GM18909 (cell line): Measurements from ENCODE around the gene PP2D1.
"Not testable (repeated sequence)": the region's sequence is repeated elsewhere in the genome, so short reads cannot be mapped to it uniquely, and the experiment has no call there.

Experiments
- ATAC-seq: cut with Tn5 transposase; IDR thresholded peaks from one replicate; pipeline ENCODE4 v1.9.1; 2021; ENCODE audit warnings: mild to moderate bottlenecking; ENCODE audit not compliant: unreplicated experiment, poor library complexity

PP2D1 gene

GRCh38 chr3:20012164-20012563 is at the start of gene PP2D1:
Gene PP2D1, minus strand, starts transcription at chr3:20012264. Its CDS starts 192 bp downstream, at chr3:20012072.
- no peak for ATAC-seq

- ATAC-seq: peak; percentile 85
These were observed 49.1 kb upstream of the PP2D1 start for GRCh38 chr3:20060974-20061685.

- ATAC-seq: no peak
These were observed 47.9 kb upstream of the PP2D1 start for GRCh38 chr3:20059929-20060328.

- no peak for ATAC-seq
These were observed 45.6 kb upstream of the PP2D1 start for GRCh38 chr3:20057612-20058180.

- peak; percentile 25 for ATAC-seq
These were observed 44.9 kb upstream of the PP2D1 start for GRCh38 chr3:20056725-20057611.

- no peak for ATAC-seq
These were observed 43.8 kb upstream of the PP2D1 start for GRCh38 chr3:20055842-20056241.

GRCh38 chr3:20055020-20055775 is 43.1 kb upstream of the PP2D1 start:
- peak; percentile 11 for ATAC-seq

- peak; percentile 93 for ATAC-seq
These were observed 42.5 kb upstream of the PP2D1 start for GRCh38 chr3:20054549-20054987.

GRCh38 chr3:20052851-20053250 is 40.8 kb upstream of the PP2D1 start:
- no peak for ATAC-seq

- ATAC-seq: no peak
These were observed 39.2 kb upstream of the PP2D1 start for GRCh38 chr3:20051123-20051806.

- ATAC-seq: no peak
These were observed 36.2 kb upstream of the PP2D1 start for GRCh38 chr3:20047976-20048883.

- no peak for ATAC-seq
These were observed 35.3 kb upstream of the PP2D1 start for GRCh38 chr3:20047341-20047779.

GRCh38 chr3:20046556-20046955 is 34.5 kb upstream of the PP2D1 start:
- ATAC-seq: no peak

GRCh38 chr3:20045141-20045540 is 33.1 kb upstream of the PP2D1 start:
- ATAC-seq: not testable (repeated sequence)

GRCh38 chr3:20043825-20044224 is 31.8 kb upstream of the PP2D1 start:
- no peak for ATAC-seq

GRCh38 chr3:20043396-20043795 is 31.3 kb upstream of the PP2D1 start:
- ATAC-seq: peak; percentile 32

GRCh38 chr3:20042331-20042730 is 30.3 kb upstream of the PP2D1 start:
- no peak for ATAC-seq

GRCh38 chr3:20041197-20041780 is 29.2 kb upstream of the PP2D1 start:
- ATAC-seq: peak; percentile 50
